ENCODE results near the gene CDC37.
A peak's percentile ranks its signal among the peaks of the same experiment; 100 is the strongest.
"Not testable (repeated sequence)": the region's sequence is repeated elsewhere in the genome, so short reads cannot be mapped to it uniquely, and the experiment has no call there.

CDC37 gene

DNA sequence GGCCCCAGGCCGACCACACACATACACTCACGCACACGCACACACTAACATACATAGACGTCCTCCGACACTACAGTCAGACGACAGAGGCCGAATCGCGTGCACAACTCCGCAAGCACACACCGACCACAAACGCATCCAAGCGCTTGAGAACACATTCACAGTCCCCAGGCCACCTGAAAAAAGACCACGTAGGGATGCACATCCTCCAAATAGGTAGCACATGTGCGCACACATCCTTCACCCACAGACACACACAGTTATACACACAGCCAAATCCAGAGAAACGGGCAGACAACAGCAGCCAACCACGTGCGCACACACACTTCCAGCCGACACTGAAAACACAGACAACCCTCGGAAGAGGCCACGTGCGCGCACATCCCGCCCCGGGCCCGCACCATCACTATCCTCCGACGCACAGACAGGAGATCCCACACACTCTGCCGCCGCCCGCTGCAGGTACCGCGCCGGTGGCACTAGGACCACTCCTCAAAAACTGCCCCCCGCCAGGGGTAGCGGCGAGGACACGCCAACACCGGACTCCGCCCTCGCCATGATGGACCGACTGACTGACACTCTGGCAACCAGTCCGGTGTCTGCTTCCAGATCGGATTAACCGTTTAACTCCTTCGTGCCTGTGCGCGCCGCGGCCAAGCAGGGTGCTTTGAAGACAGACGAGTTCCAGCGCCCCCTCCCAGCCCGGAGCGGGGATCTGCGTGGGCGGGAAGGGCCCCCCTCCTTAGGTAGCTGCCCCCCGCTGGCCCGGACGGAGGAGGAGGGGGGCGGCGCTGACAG lies 16.5 kb upstream of the CDC37 start:
- DNase-seq: peak in 2 of 3 experiments; percentile 61 to 69

GRCh38 chr19:10419200-10419645 lies 15.9 kb upstream of the CDC37 start:
- peak in 2 of 3 experiments; percentile 35 to 42 for DNase-seq

DNA sequence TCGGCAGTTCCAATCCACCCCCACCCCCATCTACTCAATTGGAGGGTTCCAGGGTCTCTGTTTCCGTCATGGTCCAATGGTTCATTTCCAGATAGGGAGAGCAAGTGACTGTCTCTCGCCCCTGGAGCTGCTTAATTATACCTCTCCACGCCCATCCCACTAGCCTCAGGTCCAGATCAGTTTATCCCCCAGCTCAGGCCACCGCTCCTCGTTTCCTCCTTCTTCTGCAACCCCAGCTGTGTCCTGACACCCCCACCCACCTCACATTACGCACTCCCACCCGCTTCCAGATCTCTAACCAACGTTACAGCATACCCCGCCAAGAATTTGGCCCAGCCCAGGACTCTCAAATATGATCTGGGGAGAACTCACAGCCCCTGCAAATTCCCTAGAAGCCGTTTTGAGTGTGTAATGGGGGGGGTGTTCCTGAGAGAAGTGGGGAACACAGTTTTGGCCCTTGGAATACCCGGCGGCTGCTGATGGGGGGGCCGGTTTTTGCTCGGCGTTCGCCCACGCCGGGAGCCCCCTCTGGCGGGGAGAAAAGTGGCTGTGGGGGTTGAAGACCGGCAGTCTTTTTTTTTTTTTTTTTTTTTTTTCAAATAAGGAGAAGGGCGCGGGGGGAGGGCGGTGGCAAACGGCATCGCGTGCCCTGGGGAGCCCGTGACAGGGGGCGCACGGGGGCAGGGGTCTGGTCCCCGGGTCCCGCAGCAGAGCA lies 15.3 kb upstream of the CDC37 start:
- DNase-seq: peak in 2 of 3 experiments; percentile 38 to 53

- peak in 1 of 3 experiments; percentile 53 for DNase-seq
These were observed 14.8 kb upstream of the CDC37 start for GRCh38 chr19:10418235-10418484.

GRCh38 chr19:10417541-10418234 lies 14.3 kb upstream of the CDC37 start:
- no peak for DNase-seq

DNA sequence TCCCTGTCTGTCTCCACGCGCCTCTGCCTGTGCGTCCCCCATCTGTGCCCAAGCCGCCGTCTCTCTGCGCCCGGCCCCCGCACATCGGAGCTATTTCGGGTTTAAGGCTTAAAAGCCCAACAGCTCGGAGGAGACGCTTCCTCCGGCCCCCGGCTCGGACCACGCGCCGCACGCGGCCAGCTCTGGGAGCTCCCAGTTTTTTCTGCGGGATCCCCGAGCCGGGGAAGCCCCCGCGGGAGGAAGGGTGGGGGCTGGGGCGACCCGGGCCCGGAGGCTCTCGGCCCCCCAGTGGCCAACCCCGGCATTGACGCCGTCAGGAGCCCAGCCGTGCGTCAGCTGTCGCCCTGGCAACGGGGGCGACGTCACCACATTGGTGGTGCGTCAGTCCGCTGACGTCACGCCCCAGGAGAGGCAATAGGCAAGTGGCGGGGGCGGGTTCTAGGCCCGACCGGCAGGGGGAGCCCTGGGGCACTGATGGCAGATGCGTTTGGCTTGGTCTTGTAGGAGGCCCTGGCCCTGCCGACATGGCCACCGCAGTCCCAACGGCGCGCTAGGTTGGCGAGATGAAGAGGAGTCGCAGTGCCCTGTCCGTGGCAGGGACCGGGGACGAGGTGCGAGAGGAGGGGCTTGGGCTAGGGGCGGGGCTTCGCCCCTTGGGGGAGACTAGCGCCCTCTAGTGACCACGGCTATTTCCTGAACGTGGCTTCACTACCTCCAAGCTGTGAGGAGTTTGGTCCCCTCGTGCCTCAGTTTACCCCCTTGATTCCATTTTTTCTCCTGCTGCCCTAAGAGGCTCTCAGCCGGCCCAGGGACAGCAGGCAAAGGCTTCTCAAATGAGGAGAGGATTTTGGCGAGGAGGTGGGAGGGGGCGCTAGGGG lies 13.3 kb upstream of the CDC37 start:
- peak; percentile 50 to 82 (median 70) for DNase-seq

GRCh38 chr19:10416083-10416379 lies 12.7 kb upstream of the CDC37 start:
- no peak for DNase-seq

DNA sequence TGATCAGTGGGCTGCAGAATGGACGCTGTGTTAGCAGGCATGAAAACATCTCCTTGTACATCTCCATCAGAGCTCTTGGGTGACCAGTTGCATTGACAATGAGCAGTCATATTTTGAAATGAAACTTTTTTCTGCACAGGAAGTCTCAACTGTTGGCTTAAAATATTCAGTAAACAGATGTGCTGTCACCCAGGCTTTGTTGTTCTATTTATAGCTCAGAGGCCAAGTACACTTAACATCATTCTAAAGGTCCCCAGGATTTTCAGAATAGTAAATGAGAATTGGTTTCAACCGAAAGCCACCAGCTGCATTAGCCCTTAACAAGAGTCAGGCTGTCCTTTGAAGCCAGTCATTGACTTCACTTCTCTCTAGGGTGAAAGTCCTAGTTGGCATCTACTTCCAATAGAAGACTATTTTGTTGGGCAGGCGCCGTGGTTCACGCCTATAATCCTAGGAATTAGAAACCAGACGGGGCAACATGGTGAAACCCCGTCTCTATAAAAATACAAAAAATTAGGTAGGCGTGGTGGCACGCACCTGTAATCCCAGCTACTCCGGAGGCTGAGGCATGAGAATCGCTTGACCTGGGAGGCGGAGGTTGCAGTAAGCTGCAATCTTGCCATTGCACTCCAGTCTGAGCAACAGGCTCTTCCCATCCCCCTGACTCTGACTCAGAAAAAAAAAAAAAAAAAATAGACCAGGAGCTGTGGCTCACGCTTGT lies 9.1 kb upstream of the CDC37 start:
- DNase-seq: peak in 1 of 3 experiments; percentile 31

- DNase-seq: not testable (repeated sequence)
These were observed 7.9 kb upstream of the CDC37 start for GRCh38 chr19:10411224-10411623.

- DNase-seq: no peak
These were observed 5.4 kb upstream of the CDC37 start for GRCh38 chr19:10408511-10409283.

GRCh38 chr19:10407096-10407495 lies 3.8 kb upstream of the CDC37 start:
- no peak for DNase-seq

DNA sequence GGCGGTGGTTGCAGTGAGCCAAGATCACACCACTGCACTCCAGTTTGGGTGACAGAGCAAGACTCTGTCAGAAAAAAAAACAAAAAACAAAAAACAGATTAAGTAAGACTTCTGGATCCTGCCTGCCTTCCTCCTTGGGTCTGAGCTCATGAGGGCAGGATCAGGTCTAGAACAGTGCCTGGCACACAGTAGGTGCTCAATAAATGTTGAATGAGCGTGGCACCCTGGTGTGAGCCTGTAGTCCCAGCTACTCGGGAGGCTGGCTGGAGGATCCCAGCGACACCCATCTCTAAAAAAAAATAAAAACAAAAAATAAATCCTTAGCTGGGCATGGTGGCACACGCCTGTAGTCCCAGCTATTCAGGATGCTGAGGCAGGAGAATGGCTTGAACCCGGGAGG lies 2.8 kb upstream of the CDC37 start:
- no peak for DNase-seq

GRCh38 chr19:10404888-10405820 lies 1.8 kb upstream of the CDC37 start:
- peak in 2 of 3 experiments; percentile 34 to 36 for DNase-seq

DNA sequence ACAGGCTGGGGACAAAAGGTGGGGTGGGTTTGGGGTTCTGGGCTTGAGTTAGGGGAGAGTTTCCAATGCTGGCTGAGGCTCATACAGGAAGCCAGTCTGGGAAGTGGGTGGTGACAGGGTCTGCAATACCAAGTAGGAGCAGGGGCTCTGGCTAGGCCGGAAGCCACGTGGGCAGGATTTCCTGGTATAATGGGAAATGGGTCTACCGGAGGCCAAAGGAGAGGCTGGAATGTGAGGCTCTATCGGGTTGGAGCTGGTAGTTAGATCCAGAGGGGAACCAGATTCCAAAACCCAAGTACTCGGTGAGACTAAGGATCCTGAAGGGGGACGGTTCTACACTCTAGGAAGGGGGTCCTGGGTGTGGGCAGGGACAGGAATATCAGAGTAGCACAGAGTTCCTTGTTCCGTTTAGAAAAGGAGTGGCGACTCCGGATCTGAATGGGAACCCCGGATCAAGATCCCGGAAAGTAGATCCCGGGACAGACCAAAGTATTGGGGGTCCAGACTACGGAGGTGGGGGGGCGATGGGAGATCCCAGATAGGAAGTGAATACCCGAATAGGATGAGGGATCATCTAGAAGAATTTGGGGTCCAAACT lies 802 bp downstream of the CDC37 start:
- peak in 1 of 3 experiments; percentile 19 for DNase-seq

DNA sequence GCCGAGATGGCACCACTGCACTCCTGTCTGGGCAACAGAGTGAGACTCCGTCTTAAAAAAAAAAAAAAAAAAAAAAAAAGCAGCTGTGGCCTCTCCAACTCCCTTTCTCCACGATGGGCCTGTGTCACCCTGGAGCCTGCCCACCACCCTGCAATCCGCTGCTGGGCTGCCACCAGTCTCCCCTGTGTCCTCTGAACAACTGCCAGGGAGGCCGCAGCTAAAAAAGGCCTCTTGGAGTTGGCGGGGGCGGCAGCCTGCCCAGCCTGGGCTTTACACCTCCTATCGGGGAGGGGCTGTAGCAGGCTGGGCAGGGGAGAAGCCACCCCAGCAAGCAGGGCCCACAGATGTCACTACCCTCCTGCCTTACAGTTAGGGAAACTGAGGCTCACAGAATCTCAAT lies 3.5 kb downstream of the CDC37 start:
- no peak for DNase-seq

GRCh38 chr19:10399340-10399739 lies 4.0 kb downstream of the CDC37 start:
- DNase-seq: not testable (repeated sequence)

GRCh38 chr19:10398819-10399218 lies 4.5 kb downstream of the CDC37 start:
- no peak for DNase-seq

DNA sequence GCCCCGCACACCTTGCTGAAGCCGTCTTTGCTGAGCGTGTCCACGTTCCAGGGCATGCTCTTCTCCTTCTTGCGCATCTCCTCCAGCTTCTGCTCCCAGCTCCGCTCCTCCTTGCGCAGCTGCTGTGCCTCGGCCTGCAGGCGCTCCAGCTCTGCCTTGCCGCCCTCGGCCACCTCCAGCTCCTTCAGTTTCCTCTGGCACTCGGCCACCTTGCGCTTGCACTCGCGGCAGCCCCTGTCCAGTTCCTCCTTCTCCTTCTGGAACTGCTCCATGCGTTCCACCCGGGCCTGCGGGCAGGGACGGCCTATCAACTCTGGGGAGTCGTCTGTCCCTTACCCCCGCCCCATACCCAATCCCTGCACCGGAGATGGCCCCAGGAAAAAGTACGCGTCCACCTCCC lies 7.4 kb downstream of the CDC37 start:
- DNase-seq: no peak

DNA sequence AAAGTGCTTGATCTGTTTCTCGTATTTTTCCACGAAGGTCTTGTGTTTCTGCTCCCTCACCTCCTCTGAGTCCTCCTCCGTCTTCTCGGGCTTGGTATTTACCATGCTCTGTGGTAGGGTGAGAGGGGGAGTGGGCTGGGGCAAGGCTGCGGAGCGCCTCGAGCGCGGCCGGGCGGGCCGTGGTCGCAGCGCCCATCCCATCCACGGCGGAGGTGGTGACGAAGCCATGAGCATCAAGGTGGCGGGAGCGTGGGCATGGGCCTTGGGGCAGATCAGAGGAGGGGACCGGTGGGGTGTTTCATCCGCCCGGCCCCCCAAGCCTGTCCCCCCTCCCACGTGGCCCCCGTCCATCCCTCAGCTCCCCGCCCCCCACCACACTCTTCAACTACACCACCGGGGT lies 7.9 kb downstream of the CDC37 start:
- DNase-seq: no peak

DNA sequence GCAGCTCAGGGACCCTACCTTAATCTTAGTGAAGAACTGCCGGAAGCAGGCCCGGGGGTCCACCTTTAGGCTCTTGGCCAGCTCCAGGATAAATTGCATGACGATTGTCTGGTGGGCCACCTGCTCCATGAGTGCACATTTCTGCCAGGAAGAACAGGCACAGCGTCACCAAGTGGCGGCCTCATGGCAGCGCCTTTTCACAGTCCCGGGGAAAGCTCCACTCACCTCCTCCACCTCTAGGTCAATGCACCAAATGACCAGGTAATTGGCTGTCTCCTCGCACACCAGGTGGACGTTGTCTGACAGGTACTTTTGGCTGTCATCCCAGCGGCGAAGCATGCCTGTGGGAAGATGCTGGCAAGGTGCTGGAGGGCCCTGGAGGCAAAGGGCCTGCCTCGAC lies 8.3 kb downstream of the CDC37 start:
- no peak for DNase-seq

All from NCI-H1417 (cell line).